GM23338 (cell line): ENCODE measurements around the gene TBCD. TPM values are rescaled to one million over a fixed set of nuclear protein-coding genes. Genes with fewer than 3 reads are reported as not detected.

Experiments
- ATAC-seq: fragments of 200-7000 bp; cut with Tn5 transposase; 3 replicates; pipeline ENCODE4 v1.9.1; 2020
- DNase-seq: peaks from one replicate; pipeline ENCODE4 v3.0.0-alpha.2; 2015; ENCODE audit warnings: low spot score
- H2AFZ ChIP-seq: fragments of 200-600 bp; sonication (generic); 2 replicates; pipeline ENCODE4 v1.8.0; 2016; ENCODE audit warnings: antibody characterized with exemption, mild to moderate bottlenecking, moderate library complexity
- H3F3A ChIP-seq: fragments of 200-600 bp; sonication (generic); replicated peaks from 2 replicates; pipeline ENCODE4 v1.8.0; 2017; ENCODE audit warnings: antibody characterized with exemption, mixed run types, low read depth
- H3K27ac ChIP-seq: fragments of 200-600 bp; sonication (generic); 2 replicates; pipeline ENCODE4 v1.6.1; 2016; ENCODE audit warnings: low read depth
- H3K27me3 ChIP-seq: fragments of 200-600 bp; sonication (generic); 2 replicates; pipeline ENCODE4 v1.8.0; 2016; ENCODE audit warnings: mild to moderate bottlenecking, mixed run types, moderate library complexity; ENCODE audit not compliant: insufficient read depth
- H3K36me3 ChIP-seq: fragments of 200-600 bp; sonication (generic); 2 replicates; pipeline ENCODE4 v1.8.0; 2016; ENCODE audit warnings: mild to moderate bottlenecking; ENCODE audit not compliant: insufficient read depth
- H3K4me1 ChIP-seq: fragments of 200-600 bp; sonication (generic); 2 replicates; pipeline ENCODE4 v1.8.0; 2016; ENCODE audit warnings: mild to moderate bottlenecking, moderate library complexity; ENCODE audit not compliant: insufficient read depth
- H3K4me2 ChIP-seq: fragments of 200-600 bp; sonication (generic); 2 replicates; pipeline ENCODE4 v1.7.1; 2017; ENCODE audit warnings: mixed run types
- H3K4me3 ChIP-seq: fragments of 200-600 bp; sonication (generic); 2 replicates; pipeline ENCODE4 v1.6.1; 2016; ENCODE audit warnings: mixed run types
- H3K79me2 ChIP-seq: fragments of 200-600 bp; sonication (generic); replicated peaks from 2 replicates; pipeline ENCODE4 v1.8.0; 2017; ENCODE audit warnings: mild to moderate bottlenecking; ENCODE audit not compliant: insufficient read depth
- H3K9me2 ChIP-seq: fragments of 200-600 bp; sonication (generic); 2 replicates; pipeline ENCODE4 v1.8.0; 2017; ENCODE audit not compliant: insufficient read depth
- H4K20me1 ChIP-seq: fragments of 200-600 bp; sonication (generic); replicated peaks from 2 replicates; pipeline ENCODE4 v1.8.0; 2017; ENCODE audit warnings: mild to moderate bottlenecking; ENCODE audit not compliant: insufficient read depth
- H3K27ac Mint-ChIP-seq: 2 replicates; pipeline ENCODE4 v1.8.0; 2020; ENCODE audit warnings: inconsistent platforms, mild to moderate bottlenecking, moderate library complexity, mixed read lengths
- H3K27me3 Mint-ChIP-seq: 3 replicates; pipeline ENCODE4 v1.8.0; 2022; ENCODE audit warnings: low read depth, mild to moderate bottlenecking, moderate library complexity, mixed read lengths, inconsistent platforms; ENCODE audit not compliant: insufficient read depth, poor library complexity
- H3K36me3 Mint-ChIP-seq: 3 replicates; pipeline ENCODE4 v1.8.0; 2021; ENCODE audit warnings: low read depth, mild to moderate bottlenecking, inconsistent platforms, moderate library complexity, mixed read lengths
- H3K4me1 Mint-ChIP-seq: 3 replicates; pipeline ENCODE4 v1.8.0; 2020; ENCODE audit warnings: mild to moderate bottlenecking, inconsistent platforms, mixed read lengths
- H3K4me3 Mint-ChIP-seq: 3 replicates; pipeline ENCODE4 v1.8.0; 2021; ENCODE audit warnings: moderate library complexity, mild to moderate bottlenecking, inconsistent platforms, mixed read lengths
- H3K9me3 Mint-ChIP-seq: 3 replicates; pipeline ENCODE4 v1.8.0; 2020; ENCODE audit warnings: moderate library complexity, mild to moderate bottlenecking, inconsistent platforms, mixed read lengths
- CREB1 ChIP-seq: fragments of 250-450 bp; sonication (Bioruptor Pico); IDR thresholded peaks from 2 replicates; pipeline ENCODE4 v1.5.0; 2020; ENCODE audit warnings: low read depth, mild to moderate bottlenecking, moderate library complexity
- CTCF ChIP-seq, 2 experiments: fragments of 200-600 bp in 1 of 2; sonication (generic) in 1 of 2; conservative IDR thresholded peaks; 2 replicates each; pipeline versions ENCODE4 v1.5.1 to v1.6.1; 2016 to 2017; ENCODE audit warnings: antibody characterized with exemption in 2 of 2, low read depth in 2 of 2, mild to moderate bottlenecking in 2 of 2, moderate library complexity in 1 of 2
- ETS1 ChIP-seq: IDR thresholded peaks from 2 replicates; pipeline ENCODE4 v1.6.1; 2016; ENCODE audit warnings: antibody characterized with exemption
- EZH2 ChIP-seq: fragments of 200-600 bp; sonication (generic); IDR thresholded peaks from one replicate; pipeline ENCODE4 v1.8.0; 2017; ENCODE audit warnings: antibody characterized with exemption, mild to moderate bottlenecking, low read depth; ENCODE audit not compliant: unreplicated experiment
- EZH2phosphoT487 ChIP-seq: fragments of 200-600 bp; sonication (generic); IDR thresholded peaks from one replicate; pipeline ENCODE4 v1.8.1; 2018; ENCODE audit warnings: antibody characterized with exemption; ENCODE audit not compliant: unreplicated experiment
- JUNB ChIP-seq: IDR thresholded peaks from one replicate; pipeline ENCODE4 v1.6.1; 2016; ENCODE audit warnings: antibody characterized with exemption; ENCODE audit not compliant: unreplicated experiment
- NANOG ChIP-seq: IDR thresholded peaks from 2 replicates; pipeline ENCODE4 v1.6.1; 2016; ENCODE audit warnings: antibody characterized with exemption, borderline replicate concordance
- POLR2AphosphoS5 ChIP-seq: IDR thresholded peaks from 2 replicates; pipeline ENCODE4 v1.6.1; 2016; ENCODE audit warnings: antibody characterized with exemption, low read depth
- STAT1 ChIP-seq: IDR thresholded peaks from one replicate; pipeline ENCODE4 v1.6.1; 2016; ENCODE audit warnings: antibody characterized with exemption; ENCODE audit not compliant: unreplicated experiment
- ZNF114 ChIP-seq: fragments of 250-450 bp; sonication (Bioruptor Pico); IDR thresholded peaks from 2 replicates; pipeline ENCODE4 v1.5.0; 2020; ENCODE audit warnings: mild to moderate bottlenecking, moderate library complexity
- ZNF331 ChIP-seq: fragments of 250-450 bp; sonication (Bioruptor Pico); IDR thresholded peaks from 2 replicates; pipeline ENCODE4 v1.5.0; 2020; ENCODE audit warnings: low read depth, mild to moderate bottlenecking, moderate library complexity
- ZNF462 ChIP-seq: fragments of 250-450 bp; sonication (Bioruptor Pico); IDR thresholded peaks from 2 replicates; pipeline ENCODE4 v1.5.0; 2020; ENCODE audit warnings: mild to moderate bottlenecking, moderate library complexity
- polyA plus RNA-seq: library from polyadenylated mRNA; unstranded; fragments of >200 nt; fragmentation: Nextera tagmentation; extraction: Ambion mirVana; gene quantifications from 2 replicates; pipeline ENCODE4 v1.2.1, GENCODE V29; 2016
- total RNA-seq: library from RNA; depleted of rRNA; stranded (reverse); fragments of >200 nt; shearing (Covaris generic); gene quantifications from 2 replicates; pipeline ENCODE4 v1.2.3, GENCODE V29; 2014
- TF ChIP-seq, protein P1 (sequence below): IDR thresholded peaks from one replicate; pipeline ENCODE4 v1.6.1; 2018; ENCODE audit warnings: antibody characterized with exemption; ENCODE audit not compliant: unreplicated experiment

The TBCD gene
- total and polyA plus RNA-seq, 2 experiments from 2014 or later: 75.0 to 116 TPM

DNA sequence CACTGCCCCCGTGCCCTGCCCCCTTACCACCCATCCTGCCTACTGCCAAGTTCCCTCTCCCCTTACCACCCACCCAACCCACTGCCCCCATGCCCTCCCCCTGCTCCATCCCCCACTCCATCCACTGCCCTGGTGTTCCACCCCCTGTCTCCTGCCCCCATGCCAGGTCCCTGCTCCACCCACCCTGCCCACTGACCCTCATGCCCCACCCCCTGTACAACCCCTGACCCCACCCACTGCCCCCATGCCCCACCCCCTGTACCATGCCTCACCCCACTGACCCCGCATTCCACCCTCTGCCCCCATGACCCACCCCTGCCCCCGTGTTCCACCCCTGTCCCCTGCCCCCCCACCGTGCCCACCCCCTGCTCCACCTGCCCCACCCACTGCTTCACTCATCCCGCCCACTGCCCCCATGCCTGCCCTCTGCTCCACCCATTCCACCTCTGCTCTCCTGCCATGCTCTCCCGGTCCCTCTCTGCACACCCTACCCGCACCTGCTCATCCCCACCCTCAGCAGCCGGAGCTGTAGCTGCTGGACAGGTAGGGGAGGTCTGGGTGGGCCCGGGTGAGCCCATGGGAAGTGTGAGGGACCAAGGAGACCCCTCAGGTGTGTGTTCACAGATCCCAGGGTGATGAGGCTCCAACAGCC, 42.7 kb upstream of the TBCD start:
- DNase-seq (no peak), ATAC-seq (peak; percentile 7; the same call in 1 of the 3 replicates)
- Histone ChIP-seq H3K4me3 (no peak overlapping the region), H3K9me2 (no peaks in the 10 kb centered on the region), H3K27me3 (no peaks in the 10 kb centered on the region), H3K4me2 (no peak overlapping the region), H3K27ac (no peak overlapping the region), H3K4me1 (no peaks in the 10 kb centered on the region), H3K36me3 (no peaks in the 10 kb centered on the region), H4K20me1 (no peaks in the 10 kb centered on the region), H3K79me2 (no peaks in the 10 kb centered on the region), H3F3A (no peaks in the 10 kb centered on the region), H2AFZ (no peak overlapping the region)
- Mint-ChIP-seq H3K36me3 (no peaks in the 10 kb centered on the region), H3K4me3 (no peak overlapping the region), H3K4me1 (no peaks in the 10 kb centered on the region), H3K9me3 (no peaks in the 10 kb centered on the region), H3K27me3 (peaks cover 7% of the 10 kb centered on the region), H3K27ac (no peak overlapping the region)
- no peak for TF ChIP-seq CTCF (conservative IDR thresholded peaks at IDR 0.05; ENCODE audit: low read depth in 2 of 2)
- TF ChIP-seq, protein P1, sequence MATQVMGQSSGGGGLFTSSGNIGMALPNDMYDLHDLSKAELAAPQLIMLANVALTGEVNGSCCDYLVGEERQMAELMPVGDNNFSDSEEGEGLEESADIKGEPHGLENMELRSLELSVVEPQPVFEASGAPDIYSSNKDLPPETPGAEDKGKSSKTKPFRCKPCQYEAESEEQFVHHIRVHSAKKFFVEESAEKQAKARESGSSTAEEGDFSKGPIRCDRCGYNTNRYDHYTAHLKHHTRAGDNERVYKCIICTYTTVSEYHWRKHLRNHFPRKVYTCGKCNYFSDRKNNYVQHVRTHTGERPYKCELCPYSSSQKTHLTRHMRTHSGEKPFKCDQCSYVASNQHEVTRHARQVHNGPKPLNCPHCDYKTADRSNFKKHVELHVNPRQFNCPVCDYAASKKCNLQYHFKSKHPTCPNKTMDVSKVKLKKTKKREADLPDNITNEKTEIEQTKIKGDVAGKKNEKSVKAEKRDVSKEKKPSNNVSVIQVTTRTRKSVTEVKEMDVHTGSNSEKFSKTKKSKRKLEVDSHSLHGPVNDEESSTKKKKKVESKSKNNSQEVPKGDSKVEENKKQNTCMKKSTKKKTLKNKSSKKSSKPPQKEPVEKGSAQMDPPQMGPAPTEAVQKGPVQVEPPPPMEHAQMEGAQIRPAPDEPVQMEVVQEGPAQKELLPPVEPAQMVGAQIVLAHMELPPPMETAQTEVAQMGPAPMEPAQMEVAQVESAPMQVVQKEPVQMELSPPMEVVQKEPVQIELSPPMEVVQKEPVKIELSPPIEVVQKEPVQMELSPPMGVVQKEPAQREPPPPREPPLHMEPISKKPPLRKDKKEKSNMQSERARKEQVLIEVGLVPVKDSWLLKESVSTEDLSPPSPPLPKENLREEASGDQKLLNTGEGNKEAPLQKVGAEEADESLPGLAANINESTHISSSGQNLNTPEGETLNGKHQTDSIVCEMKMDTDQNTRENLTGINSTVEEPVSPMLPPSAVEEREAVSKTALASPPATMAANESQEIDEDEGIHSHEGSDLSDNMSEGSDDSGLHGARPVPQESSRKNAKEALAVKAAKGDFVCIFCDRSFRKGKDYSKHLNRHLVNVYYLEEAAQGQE: no peak
- TF ChIP-seq ZNF114: no peak
- TF ChIP-seq EZH2: no peak
- TF ChIP-seq EZH2phosphoT487: no peak
- no peak for TF ChIP-seq ETS1
- no peak for TF ChIP-seq JUNB
- TF ChIP-seq ZNF462 (CRISPR knock-in tag): no peak
- TF ChIP-seq STAT1: no peak
- TF ChIP-seq NANOG: no peak
- TF ChIP-seq ZNF331 (CRISPR knock-in tag): no peak
- no peak for TF ChIP-seq POLR2AphosphoS5
- no peak for TF ChIP-seq CREB1 (CRISPR knock-in tag)
